HepG2 (cell line): Measurements from ENCODE around the gene RAC3. TPM values are rescaled to one million over a fixed set of nuclear protein-coding genes. Genes with fewer than 3 reads are reported as not detected.

Source experiments
- FOXC1 ChIP-seq: sonication (generic); formaldehyde crosslinking; IDR thresholded peaks from 2 replicates; pipeline ENCODE4 v1.8.0; 2022; ENCODE audit warnings: mild to moderate bottlenecking, missing genetic modification reagents, borderline replicate concordance
- GABPA ChIP-seq, 2 experiments: IDR thresholded peaks; 2 replicates each; pipeline ENCODE4 v1.6.1; 2011 to 2016; ENCODE audit warnings: low read depth in 2 of 2, low read length in 1 of 2, missing biosample characterization in 1 of 2, missing genetic modification characterization in 1 of 2
- GTF3A ChIP-seq: sonication (generic); formaldehyde crosslinking; conservative IDR thresholded peaks from 2 replicates; pipeline ENCODE4 v1.4.0; 2020; ENCODE audit warnings: mild to moderate bottlenecking, missing genetic modification reagents
- HNRNPUL1 ChIP-seq: fragments of 200-400 bp; formaldehyde crosslinking; IDR thresholded peaks from 2 replicates; pipeline ENCODE4 v1.6.1; 2017; ENCODE audit warnings: low read depth, mild to moderate bottlenecking, low read length, moderate library complexity
- HOXA5 ChIP-seq: sonication (generic); formaldehyde crosslinking; IDR thresholded peaks from 2 replicates; pipeline ENCODE4 v1.4.0; 2020; ENCODE audit warnings: missing genetic modification reagents
- IRX3 ChIP-seq: sonication (generic); formaldehyde crosslinking; IDR thresholded peaks from 2 replicates; pipeline ENCODE4 v1.8.1; 2023; ENCODE audit warnings: mild to moderate bottlenecking, low read depth, missing genetic modification reagents, borderline replicate concordance
- KDM4B ChIP-seq: sonication (generic); formaldehyde crosslinking; IDR thresholded peaks from 2 replicates; pipeline ENCODE4 v1.4.0; 2020; ENCODE audit warnings: missing genetic modification reagents
- NCOA5 ChIP-seq: sonication (generic); formaldehyde crosslinking; IDR thresholded peaks from 2 replicates; pipeline ENCODE4 v1.4.0; 2020; ENCODE audit warnings: missing genetic modification reagents
- NFE2L2 ChIP-seq: fragments of 150-350 bp; IDR thresholded peaks from 2 replicates; pipeline ENCODE4 v1.6.1; 2014; ENCODE audit warnings: low read length
- NFYC ChIP-seq: IDR thresholded peaks from 2 replicates; pipeline ENCODE4 v1.6.1; 2016; ENCODE audit warnings: missing genetic modification reagents, missing compliant biosample characterization
- RARA ChIP-seq: IDR thresholded peaks from 2 replicates; pipeline ENCODE4 v1.6.1; 2016; ENCODE audit warnings: missing genetic modification reagents, missing compliant biosample characterization
- SALL1 ChIP-seq: sonication (generic); formaldehyde crosslinking; IDR thresholded peaks from 2 replicates; pipeline ENCODE4 v1.8.0; 2022; ENCODE audit warnings: mild to moderate bottlenecking, missing genetic modification reagents
- SIX1 ChIP-seq: sonication (generic); formaldehyde crosslinking; IDR thresholded peaks from 2 replicates; pipeline ENCODE4 v1.4.0; 2020; ENCODE audit warnings: missing genetic modification reagents, borderline replicate concordance
- SKI ChIP-seq: fragments of 450-650 bp; IDR thresholded peaks from one replicate; pipeline ENCODE4 v1.6.1; 2018; ENCODE audit warnings: mild to moderate bottlenecking; ENCODE audit not compliant: partially characterized antibody
- SP140L ChIP-seq: sonication (generic); formaldehyde crosslinking; IDR thresholded peaks from 2 replicates; pipeline ENCODE4 v1.4.0; 2020; ENCODE audit warnings: missing genetic modification reagents, borderline replicate concordance
- THYN1 ChIP-seq: sonication (generic); formaldehyde crosslinking; IDR thresholded peaks from 2 replicates; pipeline ENCODE4 v1.8.1; 2023; ENCODE audit warnings: low read depth, mild to moderate bottlenecking, moderate library complexity, missing genetic modification reagents, borderline replicate concordance
- TMF1 ChIP-seq: sonication (generic); formaldehyde crosslinking; IDR thresholded peaks from 2 replicates; pipeline ENCODE4 v1.8.1; 2022; ENCODE audit warnings: low read depth, missing genetic modification reagents
- TRIM22 ChIP-seq: fragments of 450-650 bp; IDR thresholded peaks from 2 replicates; pipeline ENCODE4 v1.6.1; 2017
- ZMYM3 ChIP-seq: sonication (generic); formaldehyde crosslinking; IDR thresholded peaks from 2 replicates; pipeline ENCODE4 v1.5.1; 2020; ENCODE audit warnings: mild to moderate bottlenecking, missing genetic modification reagents
- ZNF207 ChIP-seq: fragments of 450-650 bp; IDR thresholded peaks from 2 replicates; pipeline ENCODE4 v1.6.1; 2016; ENCODE audit warnings: antibody characterized with exemption, borderline replicate concordance
- ZNF326 ChIP-seq: sonication (generic); formaldehyde crosslinking; IDR thresholded peaks from 2 replicates; pipeline ENCODE4 v1.4.0; 2020; ENCODE audit warnings: missing genetic modification reagents, borderline replicate concordance
- ZNF333 ChIP-seq: sonication (generic); formaldehyde crosslinking; IDR thresholded peaks from 2 replicates; pipeline ENCODE4 v1.4.0; 2020; ENCODE audit warnings: mild to moderate bottlenecking, missing genetic modification reagents, borderline replicate concordance
- ZNF484 ChIP-seq: sonication (generic); formaldehyde crosslinking; IDR thresholded peaks from 2 replicates; pipeline ENCODE4 v1.5.1; 2020; ENCODE audit warnings: mild to moderate bottlenecking, low read depth, missing genetic modification reagents, borderline replicate concordance
- ZNF614 ChIP-seq: IDR thresholded peaks from 2 replicates; pipeline ENCODE4 v1.6.1; 2018; ENCODE audit warnings: missing biosample characterization, missing genetic modification reagents, inconsistent platforms, borderline replicate concordance
- ZNF782 ChIP-seq: sonication (generic); formaldehyde crosslinking; IDR thresholded peaks from 2 replicates; pipeline ENCODE4 v1.4.0; 2020; ENCODE audit warnings: missing genetic modification reagents, mild to moderate bottlenecking, borderline replicate concordance
- ZNF83 ChIP-seq: sonication (generic); formaldehyde crosslinking; IDR thresholded peaks from 2 replicates; pipeline ENCODE4 v1.4.0; 2020; ENCODE audit warnings: missing genetic modification reagents, mild to moderate bottlenecking, borderline replicate concordance
- ZNF879 ChIP-seq: sonication (generic); formaldehyde crosslinking; IDR thresholded peaks from 2 replicates; pipeline ENCODE4 v1.8.1; 2023; ENCODE audit warnings: missing genetic modification reagents
- ZSCAN20 ChIP-seq: sonication (generic); formaldehyde crosslinking; IDR thresholded peaks from 2 replicates; pipeline ENCODE4 v1.4.0; 2020; ENCODE audit warnings: missing genetic modification reagents, mild to moderate bottlenecking, borderline replicate concordance
- polyA plus RNA-seq, 8 experiments: library from polyadenylated mRNA; depleted of rRNA in 3 of 8; stranded (reverse) in 7 of 8; unstranded in 1 of 8; fragments of >200 nt; fragmentation: Illumina TruSeq in 4 of 8; extraction: Trizol in 4 of 8; gene quantifications; 2 replicates each; pipeline versions ENCODE4 v1.2.1 to v1.2.3, GENCODE V29; 2011 to 2016; ENCODE audit warnings: low read depth in 4 of 8, missing spikeins in 1 of 8, mixed read lengths in 1 of 8; ENCODE audit not compliant: insufficient read depth in 1 of 8
- total RNA-seq, 5 experiments: library from RNA; depleted of rRNA; stranded (reverse); fragments of >200 nt; fragmentation: Illumina TruSeq; extraction: Trizol; gene quantifications; 2 replicates each; pipeline ENCODE4 v1.2.3, GENCODE V29; 2016; ENCODE audit warnings: low read depth in 1 of 5
- TF ChIP-seq, protein P1 (sequence below): sonication (generic); formaldehyde crosslinking; IDR thresholded peaks from 2 replicates; pipeline ENCODE4 v1.5.0; 2020; ENCODE audit warnings: mild to moderate bottlenecking, low read depth, missing genetic modification reagents, borderline replicate concordance
- TF ChIP-seq, protein P2 (sequence below): IDR thresholded peaks from 2 replicates; pipeline ENCODE4 v1.6.1; 2018; ENCODE audit warnings: missing genetic modification reagents

RAC3 gene
- total and polyA plus RNA-seq, 2 of the 13 experiments (the other 11 are each of a cell fraction or from before 2014, with no cell fraction given): 10.5 to 21.3 TPM

- TF ChIP-seq TRIM22 (no peak), SKI (no peak), ZSCAN20 (no peak), GTF3A (CRISPR knock-in tag) (0 out of 2 replicates have a peak, but pooled peaks have one; percentile 69), KDM4B (no peak), ZNF333 (CRISPR knock-in tag) (no peak), SP140L (CRISPR knock-in tag) (no peak), ZNF782 (CRISPR knock-in tag) (no peak), NFE2L2 (no peak), THYN1 (CRISPR knock-in tag) (no peak), HNRNPUL1 (no peak), ZNF207 (no peak), TMF1 (CRISPR knock-in tag) (no peak), ZNF326 (CRISPR knock-in tag) (peak; percentile 67; the same call in 1 of the 2 replicates), NCOA5 (CRISPR knock-in tag) (no peak), ZNF879 (CRISPR knock-in tag) (no peak), ZMYM3 (CRISPR knock-in tag) (no peak), RARA (no peak), SIX1 (no peak), ZNF83 (CRISPR knock-in tag) (no peak), GABPA (IDR thresholded peaks at IDR 0.05; ENCODE audit: low read depth, low read length) (no peak), GABPA (CRISPR knock-in tag; IDR thresholded peaks at IDR 0.05; ENCODE audit: low read depth) (no peak), HOXA5 (CRISPR knock-in tag) (no peak), ZNF614 (CRISPR knock-in tag) (no peak), SALL1 (CRISPR knock-in tag) (peak; percentile 34; the same call in 1 of the 2 replicates), NFYC (CRISPR knock-in tag) (no peak), ZNF484 (CRISPR knock-in tag) (no peak), FOXC1 (no peak), IRX3 (CRISPR knock-in tag) (no peak)
- TF ChIP-seq, protein P1, sequence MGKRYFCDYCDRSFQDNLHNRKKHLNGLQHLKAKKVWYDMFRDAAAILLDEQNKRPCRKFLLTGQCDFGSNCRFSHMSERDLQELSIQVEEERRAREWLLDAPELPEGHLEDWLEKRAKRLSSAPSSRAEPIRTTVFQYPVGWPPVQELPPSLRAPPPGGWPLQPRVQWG (CRISPR knock-in tag): no peak
- TF ChIP-seq, protein P2, sequence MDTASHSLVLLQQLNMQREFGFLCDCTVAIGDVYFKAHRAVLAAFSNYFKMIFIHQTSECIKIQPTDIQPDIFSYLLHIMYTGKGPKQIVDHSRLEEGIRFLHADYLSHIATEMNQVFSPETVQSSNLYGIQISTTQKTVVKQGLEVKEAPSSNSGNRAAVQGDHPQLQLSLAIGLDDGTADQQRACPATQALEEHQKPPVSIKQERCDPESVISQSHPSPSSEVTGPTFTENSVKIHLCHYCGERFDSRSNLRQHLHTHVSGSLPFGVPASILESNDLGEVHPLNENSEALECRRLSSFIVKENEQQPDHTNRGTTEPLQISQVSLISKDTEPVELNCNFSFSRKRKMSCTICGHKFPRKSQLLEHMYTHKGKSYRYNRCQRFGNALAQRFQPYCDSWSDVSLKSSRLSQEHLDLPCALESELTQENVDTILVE: no peak
Observed at GRCh38 chr17:82076785-82077591, 45.5 kb downstream of the RAC3 start (continued).
